DOHH2 (cell line): Measurements from ENCODE around the gene BMPER.

Source experiments
- H3F3A ChIP-seq: fragments of 200-600 bp; sonication (generic), shearing (Covaris generic); 2 replicates; pipeline ENCODE4 v1.6.0; 2016; ENCODE audit warnings: antibody characterized with exemption, mild to moderate bottlenecking; ENCODE audit not compliant: control insufficient read depth, insufficient read depth
- H3K27ac ChIP-seq: fragments of 200-600 bp; sonication (generic); 2 replicates; pipeline ENCODE4 v1.5.1; 2014; ENCODE audit warnings: low read depth, mild to moderate bottlenecking, low read length, moderate library complexity
- H3K27me3 ChIP-seq: fragments of 200-600 bp; sonication (generic); 2 replicates; pipeline ENCODE4 v1.6.1; 2014; ENCODE audit warnings: mild to moderate bottlenecking, low read length, mixed read lengths; ENCODE audit not compliant: control insufficient read depth
- H3K36me3 ChIP-seq: fragments of 200-600 bp; sonication (generic); 2 replicates; pipeline ENCODE4 v1.6.1; 2014; ENCODE audit warnings: mild to moderate bottlenecking, low read length, moderate library complexity, mixed read lengths; ENCODE audit not compliant: control insufficient read depth
- H3K4me1 ChIP-seq: fragments of 200-600 bp; sonication (generic); 2 replicates; pipeline ENCODE4 v1.6.1; 2014; ENCODE audit warnings: mild to moderate bottlenecking, low read length, mixed read lengths; ENCODE audit not compliant: control insufficient read depth
- H3K4me2 ChIP-seq: fragments of 200-600 bp; sonication (generic); 2 replicates; pipeline ENCODE4 v1.6.0; 2014; ENCODE audit warnings: mild to moderate bottlenecking, low read length, moderate library complexity
- H3K4me3 ChIP-seq: fragments of 200-600 bp; sonication (generic); 2 replicates; pipeline ENCODE4 v1.5.1; 2014; ENCODE audit warnings: mild to moderate bottlenecking, low read length, mixed read lengths
- H3K79me2 ChIP-seq: fragments of 200-600 bp; sonication (generic); 2 replicates; pipeline ENCODE4 v1.6.1; 2014; ENCODE audit warnings: mild to moderate bottlenecking, low read length, mixed read lengths; ENCODE audit not compliant: control insufficient read depth
- H3K9me2 ChIP-seq: fragments of 200-600 bp; sonication (generic); replicated peaks from 2 replicates; pipeline ENCODE4 v1.6.1; 2014; ENCODE audit warnings: mild to moderate bottlenecking, low read length, mixed read lengths; ENCODE audit not compliant: control insufficient read depth
- H3K9me3 ChIP-seq: fragments of 200-600 bp; sonication (generic); 2 replicates; pipeline ENCODE4 v1.6.1; 2014; ENCODE audit warnings: antibody characterized with exemption, low read length, mixed read lengths; ENCODE audit not compliant: control insufficient read depth, insufficient read depth
- H4K20me1 ChIP-seq: fragments of 200-600 bp; sonication (generic); 2 replicates; pipeline ENCODE4 v1.6.0; 2014; ENCODE audit warnings: low read depth, mild to moderate bottlenecking, antibody characterized with exemption, low read length, moderate library complexity; ENCODE audit not compliant: control insufficient read depth, insufficient read depth
- CTCF ChIP-seq: fragments of 200-600 bp; sonication (generic); IDR thresholded peaks from one replicate; pipeline ENCODE4 v1.5.1; 2014; ENCODE audit warnings: antibody characterized with exemption, mild to moderate bottlenecking, low read depth, low read length; ENCODE audit not compliant: poor library complexity, severe bottlenecking
- EZH2phosphoT487 ChIP-seq: fragments of 200-600 bp; sonication (generic); IDR thresholded peaks from 2 replicates; pipeline ENCODE4 v1.6.1; 2017; ENCODE audit warnings: borderline replicate concordance, mild to moderate bottlenecking, antibody characterized with exemption, low read length, moderate library complexity, mixed read lengths

Gene BMPER

GRCh38 chr7:34157137-34157536, 251.8 kb downstream of the BMPER start:
- H3K4me1 ChIP-seq = no peaks in the 10 kb centered on the region
- H3K27ac ChIP-seq = no peak overlapping the region
- no peak for TF ChIP-seq EZH2phosphoT487
- no peak for TF ChIP-seq CTCF
- H3F3A ChIP-seq = no peaks in the 10 kb centered on the region
- H3K4me2 ChIP-seq = no peak overlapping the region
- no peaks in the 10 kb centered on the region for H3K9me3 ChIP-seq
- H3K79me2 ChIP-seq = no peaks in the 10 kb centered on the region
- H4K20me1 ChIP-seq = no peaks in the 10 kb centered on the region
- no peak overlapping the region for H3K4me3 ChIP-seq
- H3K27me3 ChIP-seq = no peaks in the 10 kb centered on the region
- H3K36me3 ChIP-seq = no peaks in the 10 kb centered on the region
- H3K9me2 ChIP-seq = no peaks in the 10 kb centered on the region

GRCh38 chr7:34158368-34159153, 253.2 kb downstream of the BMPER start:
- Histone ChIP-seq H3F3A (no peaks in the 10 kb centered on the region), H3K36me3 (no peaks in the 10 kb centered on the region), H3K4me1 (no peaks in the 10 kb centered on the region)

GRCh38 chr7:34160261-34160752, 255.0 kb downstream of the BMPER start:
- H3F3A ChIP-seq = no peaks in the 10 kb centered on the region
- TF ChIP-seq EZH2phosphoT487 (no peak), CTCF (no peak)

More at GRCh38 chr7:34158368-34159153, 253.2 kb downstream of the BMPER start:
- Histone ChIP-seq H3K27me3 (no peaks in the 10 kb centered on the region), H3K9me3 (no peaks in the 10 kb centered on the region), H4K20me1 (no peaks in the 10 kb centered on the region), H3K4me3 (no peak overlapping the region), H3K4me2 (no peak overlapping the region), H3K27ac (no peak overlapping the region), H3K9me2 (no peaks in the 10 kb centered on the region), H3K79me2 (no peaks in the 10 kb centered on the region)
- no peak for TF ChIP-seq EZH2phosphoT487
- no peak for TF ChIP-seq CTCF

More at GRCh38 chr7:34160261-34160752, 255.0 kb downstream of the BMPER start:
- Histone ChIP-seq H3K4me1 (no peaks in the 10 kb centered on the region), H3K36me3 (no peaks in the 10 kb centered on the region), H3K9me3 (no peaks in the 10 kb centered on the region), H3K27me3 (no peaks in the 10 kb centered on the region), H3K4me2 (no peak overlapping the region), H4K20me1 (no peaks in the 10 kb centered on the region), H3K9me2 (no peaks in the 10 kb centered on the region), H3K27ac (no peak overlapping the region), H3K4me3 (no peak overlapping the region), H3K79me2 (no peaks in the 10 kb centered on the region)
